Activated naive CD4-positive, alpha-beta T cell treated with anti-CD3 and anti-CD28 coated beads, Interleukin-2, amount 50 U/mL, for 16 hours (primary cell): ENCODE results near the gene SLC45A1.

Experiments used
- DNase-seq: peaks from one replicate; pipeline ENCODE4 v3.0.0-alpha.2; 2020

Gene SLC45A1

GRCh38 chr1:8356256-8357209 lies 38.6 kb downstream of the SLC45A1 start:
- DNase-seq, result no peak

- DNase-seq, result no peak
Observed at GRCh38 chr1:8357329-8358101, 39.6 kb downstream of the SLC45A1 start.

GRCh38 chr1:8358241-8358896 lies 40.5 kb downstream of the SLC45A1 start:
- DNase-seq, result no peak

DNA sequence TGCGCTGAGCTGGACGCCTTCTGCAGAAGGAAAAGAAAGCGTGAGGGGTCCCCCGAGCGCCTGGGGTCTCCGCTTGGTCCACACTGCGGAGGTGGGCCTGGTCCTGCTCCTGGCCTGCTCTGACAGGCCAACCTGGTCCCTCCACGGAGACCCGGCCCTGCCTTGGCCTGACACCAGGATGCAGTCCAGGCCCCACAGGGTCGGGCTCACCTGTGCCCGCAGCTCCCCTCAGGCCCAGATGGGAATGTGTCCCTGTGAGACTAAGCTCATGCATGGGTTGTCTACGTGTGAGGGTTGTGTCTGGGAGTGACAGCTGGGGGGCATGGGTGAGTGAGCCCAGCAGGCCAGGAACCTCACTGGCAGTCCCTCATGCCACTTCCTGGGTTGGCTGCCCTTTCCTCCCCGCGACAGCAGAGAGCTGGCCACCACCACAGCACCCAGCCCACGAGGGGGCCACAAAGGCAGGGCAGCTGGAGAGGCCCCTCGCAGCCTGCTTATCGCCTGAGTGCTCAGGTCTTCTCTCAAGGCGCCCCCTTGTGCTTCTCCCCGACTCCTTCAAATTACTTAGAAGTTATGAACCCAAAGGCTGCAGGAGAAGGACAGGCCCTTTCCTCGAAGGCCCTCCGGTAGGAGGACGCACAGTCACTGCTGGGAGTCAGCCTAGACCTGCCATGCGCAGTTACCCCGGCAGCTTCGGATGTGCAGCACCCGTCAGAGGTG lies 41.1 kb downstream of the SLC45A1 start:
- no peak for DNase-seq

GRCh38 chr1:8359617-8360481 lies 41.9 kb downstream of the SLC45A1 start:
- DNase-seq, result no peak

GRCh38 chr1:8360493-8361197 lies 42.7 kb downstream of the SLC45A1 start:
- DNase-seq, result no peak

- DNase-seq, result no peak
Observed at GRCh38 chr1:8361198-8361849, 43.4 kb downstream of the SLC45A1 start.

DNA sequence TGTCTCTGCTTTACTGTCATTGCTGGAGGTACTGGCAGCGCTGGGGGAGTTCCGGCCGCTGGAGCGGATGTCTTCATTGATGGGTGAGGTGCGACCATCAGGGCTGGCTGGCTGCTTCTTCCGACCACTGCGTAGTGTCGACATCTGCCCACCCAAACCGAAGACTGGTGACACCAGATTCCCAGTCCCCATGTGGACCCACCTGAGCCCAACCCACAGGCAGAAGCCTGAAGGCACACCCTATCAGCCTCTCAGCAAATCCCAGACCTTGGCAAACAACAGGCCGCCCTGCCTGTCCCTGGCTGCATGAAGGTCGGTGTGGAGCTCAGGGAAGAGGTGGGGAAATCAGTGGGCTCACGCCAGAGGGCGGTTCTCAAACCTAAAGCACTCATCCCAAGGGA lies 44.8 kb downstream of the SLC45A1 start:
- DNase-seq, result no peak

- no peak for DNase-seq
Observed at GRCh38 chr1:8363186-8363766, 45.4 kb downstream of the SLC45A1 start.

DNA sequence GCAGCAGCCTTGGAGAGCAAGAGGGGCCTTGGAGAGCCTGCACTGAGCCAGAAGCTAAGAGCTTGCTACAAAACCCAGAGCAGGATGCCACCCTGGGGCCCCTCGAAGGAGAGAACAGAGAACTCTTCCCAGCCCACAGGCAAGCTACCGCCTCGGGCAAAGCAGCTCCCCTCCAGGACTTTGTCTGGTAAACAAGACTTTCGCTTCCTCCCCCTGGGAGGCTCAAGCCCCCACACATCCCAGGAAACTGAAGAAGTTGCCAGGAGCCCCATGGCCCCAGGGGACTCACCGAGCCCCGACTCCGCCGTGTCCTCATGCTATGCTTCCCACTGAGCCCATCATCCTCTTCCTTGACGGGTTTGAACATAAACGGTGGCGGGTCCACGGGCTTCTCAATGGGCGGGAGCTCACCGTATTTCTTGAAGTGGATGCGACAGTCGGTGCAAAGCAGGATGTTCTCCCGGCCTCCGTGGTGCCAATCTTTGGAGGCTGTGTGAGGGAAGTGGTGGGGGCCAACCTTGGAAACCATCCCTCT lies 45.9 kb downstream of the SLC45A1 start:
- no peak for DNase-seq

DNA sequence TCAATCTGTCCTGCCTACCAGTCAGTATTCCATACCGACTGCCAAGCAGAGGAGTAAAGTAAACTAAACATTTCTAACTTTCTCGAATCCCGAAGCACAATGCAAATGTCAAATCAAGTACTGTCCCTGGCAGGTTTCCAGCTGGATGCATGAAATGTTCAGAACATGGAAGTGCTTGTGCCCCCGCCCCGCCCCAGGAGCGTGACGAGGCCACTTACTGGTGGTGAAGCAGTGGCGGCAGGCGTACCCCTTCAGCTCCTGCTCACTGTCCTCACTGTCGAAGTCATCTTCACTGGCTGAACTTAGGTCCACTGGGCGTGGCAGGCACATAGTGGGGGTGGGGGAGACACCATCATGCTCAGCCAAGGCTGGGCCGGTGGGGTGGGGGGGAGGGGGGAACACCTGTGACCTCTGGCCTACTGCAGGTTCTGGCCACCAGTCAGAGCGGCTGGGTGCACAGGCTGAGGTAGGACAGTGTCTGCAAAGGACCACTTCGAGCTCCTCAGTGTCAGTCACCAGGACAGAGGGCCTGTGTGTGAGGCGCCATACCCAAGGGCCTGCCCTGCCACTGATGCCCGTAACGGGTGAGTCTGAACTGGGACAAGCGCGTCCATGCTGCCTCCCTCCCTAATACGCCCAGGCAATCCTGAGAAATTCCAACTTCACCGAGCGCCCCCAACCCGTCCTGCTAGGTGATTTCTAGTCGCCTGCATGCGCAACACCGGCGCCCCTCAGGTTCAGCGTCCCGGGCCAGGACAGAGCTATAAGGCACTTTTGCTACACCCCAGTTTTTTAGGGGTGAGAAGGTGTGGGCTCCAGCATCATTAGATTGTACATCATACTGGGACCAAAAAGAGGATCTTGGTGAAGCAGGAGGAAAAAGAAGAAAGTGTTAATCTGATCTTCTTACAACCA lies 46.9 kb downstream of the SLC45A1 start:
- no peak for DNase-seq

DNA sequence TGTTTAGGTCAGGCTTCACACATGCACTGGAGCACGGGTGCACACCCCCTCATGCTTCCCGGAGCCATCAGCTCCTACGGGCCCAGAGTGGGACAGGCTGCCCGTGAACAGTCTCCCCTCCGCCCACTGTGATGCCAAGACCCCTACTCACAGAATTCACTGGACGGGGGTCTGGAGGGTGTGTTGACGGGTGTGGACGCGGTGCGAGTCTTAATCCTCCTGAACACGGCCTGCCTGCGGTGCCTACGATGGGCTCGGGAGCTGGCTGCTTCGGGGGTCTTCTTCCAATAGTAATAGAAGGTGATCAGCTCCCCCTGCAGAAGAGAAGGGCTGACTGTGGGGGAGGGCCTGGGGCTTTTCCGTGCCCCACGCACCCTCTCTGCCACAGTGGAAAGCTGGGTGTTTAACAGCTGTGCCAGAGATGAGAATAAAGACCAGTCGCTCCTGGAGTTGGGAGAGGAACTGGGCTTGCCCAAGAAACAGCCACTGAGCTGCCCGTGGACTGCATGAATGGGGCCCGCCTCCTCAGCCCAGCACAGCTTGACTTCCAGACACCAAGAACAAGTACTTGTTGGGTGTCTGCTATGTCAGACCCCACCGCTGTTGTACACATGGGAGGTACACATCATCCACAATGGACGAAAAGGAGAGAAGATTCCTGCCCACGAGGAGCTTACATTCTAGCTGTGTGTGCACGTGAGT lies 47.9 kb downstream of the SLC45A1 start:
- no peak for DNase-seq

GRCh38 chr1:8367571-8368194 lies 49.8 kb downstream of the SLC45A1 start:
- no peak for DNase-seq

DNA sequence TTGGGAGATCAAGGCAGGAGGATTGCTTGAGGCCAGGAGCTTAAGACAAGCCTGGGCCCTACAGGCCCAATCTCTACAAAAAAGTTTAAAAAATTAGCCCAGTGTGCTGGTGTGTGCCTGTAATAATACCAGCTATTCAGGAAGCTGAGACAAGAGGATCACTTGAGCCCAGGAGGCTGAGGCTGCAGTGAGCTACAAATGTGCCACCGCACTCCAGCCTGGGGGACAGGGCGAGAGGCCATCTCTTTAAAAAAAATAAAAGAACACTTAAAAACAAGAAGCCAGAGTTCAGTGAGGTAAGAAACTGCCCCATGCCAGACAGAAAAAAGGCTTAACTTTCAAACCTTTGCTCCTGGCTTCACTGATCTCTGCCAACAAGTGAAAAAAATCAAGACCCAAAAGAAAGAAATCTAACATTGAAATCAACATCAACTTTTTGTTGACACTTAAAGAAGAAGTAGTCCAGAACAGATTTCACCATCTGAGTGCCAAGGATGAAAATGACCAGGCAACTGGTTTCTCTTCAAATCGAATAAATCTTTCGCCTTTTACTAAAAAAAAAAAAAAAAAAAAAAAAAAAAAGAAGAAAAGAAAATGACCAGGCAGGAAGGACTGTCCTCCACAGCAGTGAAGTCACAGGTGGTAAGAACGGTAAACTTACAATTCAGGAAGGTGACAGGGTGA lies 51.2 kb downstream of the SLC45A1 start:
- no peak for DNase-seq

DNA sequence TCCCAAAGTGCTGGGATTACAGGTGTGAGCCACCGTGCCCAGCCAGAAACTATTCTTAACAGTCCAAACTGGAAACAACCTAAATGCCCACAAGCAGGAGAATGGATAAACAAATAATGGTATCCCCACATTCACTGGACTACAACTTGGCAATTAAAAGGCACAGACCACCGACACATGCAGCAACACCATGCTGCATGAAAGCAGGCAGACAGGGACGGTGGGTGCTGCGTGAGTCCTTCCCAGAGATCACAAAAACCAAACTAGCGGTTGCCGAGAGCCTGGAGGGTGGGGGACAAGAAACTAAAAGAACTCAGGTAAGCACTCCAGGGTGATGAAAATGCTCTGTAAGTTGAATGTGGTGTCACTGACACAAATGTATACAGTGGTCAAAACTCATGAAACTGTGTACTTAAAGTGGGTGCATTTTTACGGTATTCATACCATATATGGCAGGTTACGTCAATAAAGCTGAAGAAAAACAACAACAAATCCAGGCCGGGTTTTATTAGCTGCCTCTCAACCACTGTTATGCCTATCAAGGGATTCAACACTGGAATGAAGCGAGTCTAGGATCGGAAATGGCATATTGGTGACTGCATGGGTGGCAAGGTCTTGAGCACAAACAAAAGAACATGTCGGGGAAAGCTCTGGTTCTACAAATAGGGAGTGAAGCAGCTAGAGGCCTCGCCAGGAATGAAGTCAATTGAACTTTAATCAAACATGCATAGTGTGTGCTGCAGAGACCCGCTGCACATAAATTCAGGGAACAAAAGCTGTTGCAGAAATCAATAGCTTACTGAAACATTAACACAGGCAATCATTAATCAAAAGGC lies 52.4 kb downstream of the SLC45A1 start:
- DNase-seq, result no peak

- DNase-seq, result no peak
Observed at GRCh38 chr1:8370905-8371315, 53.0 kb downstream of the SLC45A1 start.
